K562 (cell line): Measurements from ENCODE around the gene L3HYPDH. TPM values are rescaled to one million over a fixed set of nuclear protein-coding genes. Genes with fewer than 3 reads are reported as not detected.

Source experiments
- ATAC-seq: fragments of 200-7000 bp; cut with Tn5 transposase; 3 replicates; pipeline ENCODE4 v1.9.1; 2020; ENCODE audit warnings: moderate library complexity
- BruUV-seq: library from RNA; stranded (reverse); fragments of 400-500 nt; replicated peaks from 2 replicates; lab custom pipeline; 2021; lab: Mats Ljungman, UMichigan
- CTCF ChIA-PET: fragments of 300-600 bp; formaldehyde crosslinking; extraction: SDS; loops from one replicate; lab custom pipeline; 2021; ENCODE audit warnings: low intra/inter-chr PET ratio; lab: Yijun Ruan, JAX
- POLR2A ChIA-PET: fragments of 300-600, 350-650 bp; sonication (Branson Sonifier 250); formaldehyde crosslinking; extraction: SDS; loops from one replicate; lab custom pipeline; 2021; ENCODE audit warnings: antibody characterized with exemption, inconsistent platforms; lab: Yijun Ruan, JAX
- DNase-seq, 4 experiments: peaks; one replicate each; pipeline versions ENCODE4 v3.0.0 to v3.0.0-alpha.2; 2011 to 2018; ENCODE audit warnings: low spot score in 3 of 4, mixed read lengths in 3 of 4; ENCODE audit errors: extremely low read depth in 1 of 4
- FAIRE-seq: peaks from 2 replicates; lab custom pipeline; 2011; peaks lifted over from hg19 to GRCh38; lab: Jason Lieb, UNC
- H2AFZ ChIP-seq: 2 replicates; pipeline ENCODE4 v1.6.0; 2011; ENCODE audit warnings: low read depth, low read length, control low read depth, inconsistent platforms
- H3K27ac ChIP-seq: fragments of 200-600 bp; 3 replicates; pipeline ENCODE4 v1.8.0; 2011; ENCODE audit warnings: low read depth, mild to moderate bottlenecking, control low read depth, inconsistent platforms, low read length, moderate library complexity, mixed read lengths; ENCODE audit errors: extremely low read depth
- H3K27me3 ChIP-seq, 2 experiments: fragments of 300-600 bp in 1 of 2; 2 replicates in 1 of 2; 3 replicates in 1 of 2; pipeline versions ENCODE4 v1.6.0 to v1.8.0; 2011; ENCODE audit warnings: inconsistent platforms in 2 of 2, low read length in 2 of 2, mild to moderate bottlenecking in 1 of 2, mixed read lengths in 1 of 2, moderate library complexity in 1 of 2; ENCODE audit not compliant: control insufficient read depth in 2 of 2, insufficient read depth in 2 of 2
- H3K36me3 ChIP-seq: fragments of 300-600 bp; 3 replicates; pipeline ENCODE4 v1.8.0; 2011; ENCODE audit warnings: mild to moderate bottlenecking, low read length, inconsistent platforms; ENCODE audit not compliant: control insufficient read depth, insufficient read depth
- H3K4me1 ChIP-seq, 2 experiments: fragments of 200-600 bp in 1 of 2; replicated peaks in 1 of 2; 2 replicates in 1 of 2; 3 replicates in 1 of 2; pipeline versions ENCODE4 v1.5.1 to v1.8.0; 2011; ENCODE audit warnings: inconsistent platforms in 2 of 2, low read length in 2 of 2, mild to moderate bottlenecking in 1 of 2, mixed read lengths in 1 of 2, moderate library complexity in 1 of 2; ENCODE audit not compliant: control insufficient read depth in 2 of 2, insufficient read depth in 2 of 2
- H3K4me2 ChIP-seq: 2 replicates; pipeline ENCODE4 v1.6.1; 2011; ENCODE audit warnings: low read length, control low read depth, inconsistent platforms, mixed read lengths; ENCODE audit not compliant: insufficient read depth
- H3K4me3 ChIP-seq: fragments of 200-600 bp; sonication (generic), shearing (Covaris generic); 2 replicates; pipeline ENCODE4 v1.5.1; 2016; ENCODE audit warnings: control low read depth, inconsistent platforms
- H3K79me2 ChIP-seq: fragments of 200-600 bp; 3 replicates; pipeline ENCODE4 v1.8.0; 2011; ENCODE audit warnings: low read length, inconsistent platforms; ENCODE audit not compliant: control insufficient read depth, insufficient read depth
- H3K9ac ChIP-seq, 2 experiments: 2 replicates each; pipeline versions ENCODE4 v1.6.0 to v1.6.1; 2011; ENCODE audit warnings: low read depth in 2 of 2, low read length in 2 of 2, control low read depth in 1 of 2, inconsistent platforms in 1 of 2, mild to moderate bottlenecking in 1 of 2, mixed read lengths in 1 of 2; ENCODE audit not compliant: insufficient read depth in 1 of 2
- H3K9me1 ChIP-seq: one replicate; pipeline ENCODE4 v1.6.0; 2011; ENCODE audit warnings: inconsistent platforms, mild to moderate bottlenecking, low read length, moderate library complexity; ENCODE audit not compliant: control insufficient read depth, insufficient read depth
- H3K9me3 ChIP-seq: replicated peaks from 2 replicates; pipeline ENCODE4 v1.5.1; 2011; ENCODE audit warnings: low read depth, low read length, inconsistent platforms; ENCODE audit not compliant: control insufficient read depth, insufficient read depth
- H4K20me1 ChIP-seq: replicated peaks from 2 replicates; pipeline ENCODE4 v1.6.1; 2011; ENCODE audit warnings: low read length, inconsistent platforms, mixed read lengths; ENCODE audit not compliant: control insufficient read depth, insufficient read depth
- MEIS2 ChIP-seq: fragments of 450-650 bp; IDR thresholded peaks from 2 replicates; pipeline ENCODE4 v1.6.1; 2014; ENCODE audit warnings: mild to moderate bottlenecking; ENCODE audit not compliant: partially characterized antibody
- NFIC ChIP-seq: fragments of 450-650 bp; IDR thresholded peaks from 2 replicates; pipeline ENCODE4 v1.6.1; 2017; ENCODE audit warnings: mild to moderate bottlenecking, inconsistent platforms
- NR2C2 ChIP-seq, 2 experiments: fragments of 200-800 bp in 1 of 2; sonication (Bioruptor generic) in 1 of 2; sonication (generic) in 1 of 2; formaldehyde crosslinking in 1 of 2; IDR thresholded peaks; 2 replicates each; pipeline versions ENCODE4 v1.6.1 to v1.8.0; 2016 to 2022; ENCODE audit warnings: mild to moderate bottlenecking in 1 of 2, missing compliant biosample characterization in 1 of 2, missing genetic modification characterization in 1 of 2, missing genetic modification reagents in 1 of 2
- RBM14 ChIP-seq: fragments of 200-400 bp; formaldehyde crosslinking; IDR thresholded peaks from 2 replicates; pipeline ENCODE4 v1.6.1; 2018; ENCODE audit warnings: low read depth, mild to moderate bottlenecking, low read length, moderate library complexity, borderline replicate concordance; ENCODE audit not compliant: insufficient read depth
- WGBS: fragments of 100-300 bp; shearing (Covaris generic); methylation state at CpG from one replicate; pipeline ENCODE4 v1.1.6; 2016; ENCODE audit warnings: low coverage, mixed read lengths; ENCODE audit not compliant: insufficient coverage; ENCODE audit errors: missing lambda C conversion rate; 5-methylcytosine and 5-hydroxymethylcytosine counted together
- in situ Hi-C: fragments of 300-500 bp; cut with MboI; formaldehyde crosslinking; loops from 4 replicates; pipeline ENCODE4 v1.15.0; 2018; ENCODE audit warnings: inconsistent platforms, mixed read lengths
- intact Hi-C: fragments of 100-400 bp; cut with micrococcal nuclease; formaldehyde crosslinking; loops from 2 replicates; pipeline ENCODE4 v1.14.2; 2022
- polyA plus RNA-seq, 8 experiments: library from polyadenylated mRNA; depleted of rRNA in 4 of 8; stranded (reverse) in 5 of 8; unstranded in 3 of 8; fragments of >200 nt; fragmentation: Nextera tagmentation in 2 of 8; fragmentation: Illumina TruSeq in 1 of 8; extraction: Ambion mirVana in 2 of 8; extraction: Trizol in 1 of 8; gene quantifications; 2 replicates each; pipeline versions ENCODE4 v1.2.1 to v1.2.3, GENCODE V29; 2011 to 2014; ENCODE audit warnings: inconsistent platforms in 1 of 8, missing spikeins in 1 of 8
- total RNA-seq, 7 experiments: library from RNA; depleted of rRNA in 6 of 7; stranded (reverse); fragments of >200 nt in 6 of 7; fragmentation: Illumina TruSeq in 2 of 7; extraction: Trizol in 2 of 7; gene quantifications; 2 replicates each; pipeline versions ENCODE4 v1.2.1 to v1.2.3, GENCODE V29; 2011 to 2021; ENCODE audit warnings: low replicate concordance in 1 of 7

The L3HYPDH gene
- total and polyA plus RNA-seq, 9 of the 15 experiments (the other 6 are each of a cell fraction or from before 2014, with no cell fraction given), result 12.8 to 36.5 (median 19.3) TPM

GRCh38 chr14:59427653-59428580 lies 56.3 kb downstream of the L3HYPDH start:
- H3K27me3 ChIP-seq, result no peaks in the 10 kb centered on the region; a peak in 1 of 5 replicates
- no peaks in the 10 kb centered on the region for H3K9me3 ChIP-seq
- H3K4me2 ChIP-seq, result no peak overlapping the region
- H3K79me2 ChIP-seq, result no peaks in the 10 kb centered on the region
- no peak overlapping the region for H3K27ac ChIP-seq
- H3K4me1 ChIP-seq, result no peaks in the 10 kb centered on the region
- H4K20me1 ChIP-seq, result no peaks in the 10 kb centered on the region
- H3K9me1 ChIP-seq, result no peaks in the 10 kb centered on the region
- no peak for ATAC-seq
- no peak for DNase-seq
- 39% methylated on average over 13 of the region's 13 CpGs for WGBS
- TF ChIP-seq RBM14 (no peak), MEIS2 (peak; percentile 2), NFIC (0 out of 2 replicates have a peak, but pooled peaks have one; percentile 15), NR2C2 (CRISPR knock-in tag; IDR thresholded peaks at IDR 0.05) (no peak), NR2C2 (tag; IDR thresholded peaks at IDR 0.05) (0 out of 2 replicates have a peak, but pooled peaks have one; percentile 28)
- TF ChIP-seq, all 486 proteins: peak for 3
- POLR2A ChIA-PET, result interaction anchor here (0.6 kb wide), 1 partner anchor 283 kb away, joined by 3 read pairs; no protein-coding TSS in a partner anchor
- CTCF ChIA-PET, result no interaction called here
- no peak for FAIRE-seq
- intact Hi-C loops (no loop called here), in situ Hi-C loops (no loop called here)
- no peak overlapping the region for H2AFZ ChIP-seq
- no peak overlapping the region for H3K9ac ChIP-seq
- no peak overlapping the region for H3K4me3 ChIP-seq
- BruUV-seq, result no TSS peak
- no peaks in the 10 kb centered on the region for H3K36me3 ChIP-seq
